KOPT-K1 (cell line): ENCODE results near the gene NPPA.

Experiments used
- H3K27ac ChIP-seq: fragments of 200-600 bp; sonication (generic); 2 replicates; pipeline ENCODE4 v1.5.1; 2016; ENCODE audit warnings: antibody characterized with exemption, mild to moderate bottlenecking, low read depth, low read length; ENCODE audit not compliant: poor library complexity, severe bottlenecking
- H3K36me3 ChIP-seq: fragments of 200-600 bp; sonication (generic); 2 replicates; pipeline ENCODE4 v1.5.1; 2017; ENCODE audit warnings: antibody characterized with exemption, mild to moderate bottlenecking, low read length, moderate library complexity; ENCODE audit not compliant: insufficient read depth
- H3K9me3 ChIP-seq: fragments of 200-600 bp; sonication (generic); 2 replicates; pipeline ENCODE4 v1.5.1; 2017; ENCODE audit warnings: antibody characterized with exemption, low read length, mild to moderate bottlenecking; ENCODE audit not compliant: insufficient read depth, poor library complexity, severe bottlenecking

The NPPA gene

GRCh38 chr1:11858968-11859871 is 11.6 kb upstream of the NPPA start:
- no peak overlapping the region for H3K27ac ChIP-seq
- no peaks in the 10 kb centered on the region for H3K36me3 ChIP-seq
- H3K9me3 ChIP-seq, result no peaks in the 10 kb centered on the region

- Histone ChIP-seq H3K9me3 (no peaks in the 10 kb centered on the region), H3K36me3 (no peaks in the 10 kb centered on the region), H3K27ac (no peak within 1 kb of the TSS)
Observed at GRCh38 chr1:11858613-11858967, 11.0 kb upstream of the NPPA start, which contains the start of gene NPPB. Gene NPPB (minus strand): TSS chr1:11858945. CDS start chr1:11858833, 112 bp downstream.

GRCh38 chr1:11858158-11858557 is 10.6 kb upstream of the NPPA start:
- H3K27ac ChIP-seq, result no peak overlapping the region
- no peaks in the 10 kb centered on the region for H3K9me3 ChIP-seq
- H3K36me3 ChIP-seq, result no peaks in the 10 kb centered on the region

- H3K9me3 ChIP-seq, result no peaks in the 10 kb centered on the region
Observed at GRCh38 chr1:11857164-11857851, 9.7 kb upstream of the NPPA start.

GRCh38 chr1:11856698-11857097 is 9.1 kb upstream of the NPPA start:
- Histone ChIP-seq H3K36me3 (no peaks in the 10 kb centered on the region), H3K9me3 (no peaks in the 10 kb centered on the region), H3K27ac (no peak overlapping the region)

More at GRCh38 chr1:11857164-11857851, 9.7 kb upstream of the NPPA start:
- Histone ChIP-seq H3K27ac (no peak overlapping the region), H3K36me3 (no peaks in the 10 kb centered on the region)

- Histone ChIP-seq H3K36me3 (no peaks in the 10 kb centered on the region), H3K9me3 (no peaks in the 10 kb centered on the region), H3K27ac (no peak overlapping the region)
Observed at GRCh38 chr1:11855430-11855829, 7.8 kb upstream of the NPPA start.

GRCh38 chr1:11854519-11854918 is 6.9 kb upstream of the NPPA start:
- H3K9me3 ChIP-seq, result no peaks in the 10 kb centered on the region
- no peaks in the 10 kb centered on the region for H3K36me3 ChIP-seq
- no peak overlapping the region for H3K27ac ChIP-seq

DNA sequence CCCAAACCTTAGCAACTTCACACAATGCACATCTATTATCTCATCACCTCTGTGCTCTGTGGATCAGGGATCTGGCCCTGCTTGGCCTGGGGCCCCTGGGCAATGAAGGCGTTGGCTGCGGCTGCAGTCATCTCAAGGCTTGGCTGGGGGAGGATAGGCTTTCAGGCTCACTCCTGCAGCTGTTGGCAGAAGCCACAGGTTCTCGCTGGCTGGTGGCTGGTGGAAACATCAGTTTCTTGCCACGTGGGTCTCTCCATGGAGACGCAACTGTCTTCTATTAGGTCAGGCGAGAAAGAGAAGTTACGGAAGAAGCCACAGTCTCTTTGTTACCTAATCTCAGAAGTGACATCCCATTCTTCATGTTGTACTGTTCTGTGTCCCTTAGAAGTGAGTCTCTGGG is 3.6 kb upstream of the NPPA start:
- H3K9me3 ChIP-seq, result no peaks in the 10 kb centered on the region
- H3K27ac ChIP-seq, result no peak overlapping the region
- 0 out of 2 replicates have a peak, but pooled peaks cover 10% of the 10 kb centered on the region for H3K36me3 ChIP-seq

- Histone ChIP-seq H3K27ac (no peak overlapping the region), H3K9me3 (no peaks in the 10 kb centered on the region)
Observed at GRCh38 chr1:11850156-11850555, 2.6 kb upstream of the NPPA start.

DNA sequence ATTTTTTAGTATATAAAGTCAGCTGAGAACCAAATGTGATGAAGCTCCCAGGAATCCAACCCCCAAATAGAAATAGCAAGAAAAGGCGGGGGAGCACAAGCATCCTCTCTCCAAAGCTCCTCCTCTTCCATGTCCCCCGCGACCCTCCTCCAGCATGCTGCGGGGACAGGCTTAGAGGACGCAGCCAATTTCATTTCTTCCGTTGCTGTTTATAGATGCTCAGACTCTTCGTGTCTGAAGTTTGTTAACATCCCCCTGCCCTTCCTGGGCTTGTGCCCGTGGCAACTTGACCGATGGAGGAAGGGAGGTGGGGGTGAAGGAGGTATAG is 754 bp upstream of the NPPA start:
- no peak overlapping the region for H3K27ac ChIP-seq
- no peaks in the 10 kb centered on the region for H3K9me3 ChIP-seq
- H3K36me3 ChIP-seq, result peaks cover 38% of the 10 kb centered on the region

More at GRCh38 chr1:11850156-11850555, 2.6 kb upstream of the NPPA start:
- peaks cover 20% of the 10 kb centered on the region; the same call in 1 of the 2 replicates for H3K36me3 ChIP-seq

- Histone ChIP-seq H3K36me3 (peaks cover 57% of the 10 kb centered on the region), H3K9me3 (no peaks in the 10 kb centered on the region), H3K27ac (no peak overlapping the region)
Observed at GRCh38 chr1:11845641-11846335, 1.8 kb downstream of the NPPA start.

- Histone ChIP-seq H3K27ac (no peak overlapping the region), H3K9me3 (no peaks in the 10 kb centered on the region), H3K36me3 (peaks cover 85% of the 10 kb centered on the region)
Observed at GRCh38 chr1:11842154-11843041, 5.2 kb downstream of the NPPA start.

DNA sequence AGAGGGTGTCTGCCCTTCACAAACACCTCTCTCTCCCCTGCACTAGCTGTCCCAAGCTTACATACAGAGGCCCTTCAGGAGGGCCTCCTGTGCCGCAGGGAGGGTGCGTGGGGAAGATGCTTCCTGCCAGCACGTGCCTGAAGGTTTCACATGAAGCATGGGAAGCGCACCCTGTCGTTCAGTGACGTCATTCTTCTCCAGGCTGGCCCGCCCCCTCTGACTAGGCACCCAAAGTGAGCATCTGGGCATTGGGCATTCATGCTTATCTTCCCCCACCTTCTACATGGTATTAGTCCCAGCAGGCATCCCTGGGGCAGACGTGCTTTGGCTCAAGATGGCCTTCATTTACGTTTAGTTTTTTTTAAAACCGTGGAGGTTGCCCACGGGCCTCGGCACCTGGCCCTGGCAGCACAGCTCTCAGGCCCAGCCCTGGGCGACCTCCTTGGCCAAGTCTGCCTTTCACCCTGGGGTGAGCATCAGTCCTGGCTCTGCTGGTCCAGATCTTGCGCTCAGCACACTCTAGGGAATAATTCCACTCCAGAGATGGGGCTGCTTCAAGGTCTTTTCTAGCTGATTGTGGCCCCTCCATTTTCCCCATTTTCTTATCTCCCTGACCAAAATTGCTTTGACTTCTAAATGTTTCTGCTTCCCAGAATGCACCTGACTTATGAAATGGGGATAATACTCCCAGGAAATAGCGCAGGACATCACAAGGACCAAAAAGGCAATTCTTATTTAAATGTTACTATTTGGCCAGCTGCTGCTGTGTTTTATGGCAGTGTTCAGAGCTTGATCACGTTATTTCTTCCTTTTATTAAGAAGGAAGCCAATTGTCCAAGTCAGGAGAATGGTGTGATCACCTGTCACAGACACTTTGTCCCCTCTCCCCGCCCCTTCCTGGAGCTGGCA is 6.1 kb downstream of the NPPA start:
- no peak overlapping the region for H3K27ac ChIP-seq
- no peaks in the 10 kb centered on the region for H3K9me3 ChIP-seq
- peaks cover 88% of the 10 kb centered on the region for H3K36me3 ChIP-seq
